ENCODE data around the gene PFKFB2.

GRCh38 chr1:207049514-207049913 is 3.6 kb upstream of the PFKFB2 start:
- TF ChIP-seq CTCF (IDR thresholded peaks at IDR 0.05) (no peak), POLR2A (IDR thresholded peaks at IDR 0.05) (no peak)
